HG03460 (cell line): ENCODE data around the gene CEP112.
"Not testable (repeated sequence)": the region's sequence is repeated elsewhere in the genome, so short reads cannot be mapped to it uniquely, and the experiment has no call there.

Source experiments
- ATAC-seq: cut with Tn5 transposase; IDR thresholded peaks from one replicate; pipeline ENCODE4 v1.9.1; 2021; ENCODE audit not compliant: unreplicated experiment

The CEP112 gene

GRCh38 chr17:65790241-65790640 is 401.7 kb downstream of the CEP112 start:
- ATAC-seq: no peak

GRCh38 chr17:65787503-65787902 is 404.4 kb downstream of the CEP112 start:
- ATAC-seq: no peak

GRCh38 chr17:65786479-65786878 is 405.5 kb downstream of the CEP112 start:
- no peak for ATAC-seq

GRCh38 chr17:65785109-65785508 is 406.8 kb downstream of the CEP112 start:
- no peak for ATAC-seq

GRCh38 chr17:65783845-65784334 is 408.0 kb downstream of the CEP112 start:
- ATAC-seq: no peak

- ATAC-seq: not testable (repeated sequence)
Observed at GRCh38 chr17:65782104-65782706, 409.7 kb downstream of the CEP112 start.

GRCh38 chr17:65780111-65780510 is 411.8 kb downstream of the CEP112 start:
- no peak for ATAC-seq

- ATAC-seq: no peak
Observed at GRCh38 chr17:65776890-65777289, 415.0 kb downstream of the CEP112 start.

GRCh38 chr17:65774787-65775186 is 417.1 kb downstream of the CEP112 start:
- ATAC-seq: no peak

- ATAC-seq: no peak
Observed at GRCh38 chr17:65772989-65773388, 418.9 kb downstream of the CEP112 start.

GRCh38 chr17:65771704-65772103 is 420.2 kb downstream of the CEP112 start:
- no peak for ATAC-seq

- no peak for ATAC-seq
Observed at GRCh38 chr17:65763786-65764185, 428.1 kb downstream of the CEP112 start.

GRCh38 chr17:65762973-65763372 is 429.0 kb downstream of the CEP112 start:
- no peak for ATAC-seq

- ATAC-seq: no peak
Observed at GRCh38 chr17:65759532-65759931, 432.4 kb downstream of the CEP112 start.

- ATAC-seq: no peak
Observed at GRCh38 chr17:65756760-65757159, 435.2 kb downstream of the CEP112 start.

GRCh38 chr17:65755799-65756198 is 436.1 kb downstream of the CEP112 start:
- no peak for ATAC-seq

- ATAC-seq: no peak
Observed at GRCh38 chr17:65754630-65755029, 437.3 kb downstream of the CEP112 start.

GRCh38 chr17:65754081-65754480 is 437.9 kb downstream of the CEP112 start:
- no peak for ATAC-seq

GRCh38 chr17:65753348-65753747 is 438.6 kb downstream of the CEP112 start:
- no peak for ATAC-seq

GRCh38 chr17:65751263-65751662 is 440.7 kb downstream of the CEP112 start:
- ATAC-seq: no peak

- no peak for ATAC-seq
Observed at GRCh38 chr17:65750631-65751115, 441.3 kb downstream of the CEP112 start.

- ATAC-seq: no peak
Observed at GRCh38 chr17:65750166-65750565, 441.8 kb downstream of the CEP112 start.

- ATAC-seq: no peak
Observed at GRCh38 chr17:65749479-65749878, 442.5 kb downstream of the CEP112 start.
